ENCODE data around the gene SOD3.

DNA sequence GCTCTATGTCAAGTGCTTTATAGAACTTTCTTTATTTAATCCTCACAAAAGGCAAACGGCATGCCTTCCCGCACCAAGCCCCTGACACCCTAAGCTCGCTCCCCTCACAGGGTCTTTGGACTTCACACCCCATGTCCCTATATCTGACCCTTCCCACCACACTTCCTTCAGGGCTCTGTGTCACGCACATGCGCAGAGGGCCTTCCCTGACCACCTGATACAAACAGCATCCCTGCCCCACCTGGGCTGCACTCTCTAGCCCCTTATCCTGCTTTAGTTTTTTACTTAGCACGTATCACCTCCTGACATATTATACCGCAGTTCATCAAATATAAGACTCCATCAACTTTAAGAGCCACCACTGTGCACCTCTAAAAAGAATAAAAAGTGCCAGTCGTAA is 49.8 kb downstream of the SOD3 start:
- TF ChIP-seq, protein P1, sequence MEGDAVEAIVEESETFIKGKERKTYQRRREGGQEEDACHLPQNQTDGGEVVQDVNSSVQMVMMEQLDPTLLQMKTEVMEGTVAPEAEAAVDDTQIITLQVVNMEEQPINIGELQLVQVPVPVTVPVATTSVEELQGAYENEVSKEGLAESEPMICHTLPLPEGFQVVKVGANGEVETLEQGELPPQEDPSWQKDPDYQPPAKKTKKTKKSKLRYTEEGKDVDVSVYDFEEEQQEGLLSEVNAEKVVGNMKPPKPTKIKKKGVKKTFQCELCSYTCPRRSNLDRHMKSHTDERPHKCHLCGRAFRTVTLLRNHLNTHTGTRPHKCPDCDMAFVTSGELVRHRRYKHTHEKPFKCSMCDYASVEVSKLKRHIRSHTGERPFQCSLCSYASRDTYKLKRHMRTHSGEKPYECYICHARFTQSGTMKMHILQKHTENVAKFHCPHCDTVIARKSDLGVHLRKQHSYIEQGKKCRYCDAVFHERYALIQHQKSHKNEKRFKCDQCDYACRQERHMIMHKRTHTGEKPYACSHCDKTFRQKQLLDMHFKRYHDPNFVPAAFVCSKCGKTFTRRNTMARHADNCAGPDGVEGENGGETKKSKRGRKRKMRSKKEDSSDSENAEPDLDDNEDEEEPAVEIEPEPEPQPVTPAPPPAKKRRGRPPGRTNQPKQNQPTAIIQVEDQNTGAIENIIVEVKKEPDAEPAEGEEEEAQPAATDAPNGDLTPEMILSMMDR (IDR thresholded peaks at IDR 0.05), result no peak
- no peak for TF ChIP-seq POLR2A (IDR thresholded peaks at IDR 0.05)
